ENCODE measurements around the gene AXDND1.
A peak's percentile ranks its signal among the peaks of the same experiment; 100 is the strongest.

Gene AXDND1

GRCh38 chr1:179549368-179549700 lies 183.6 kb downstream of the AXDND1 start:
- Mint-ChIP-seq H3K4me3 (no peak overlapping the region), H3K27ac (no peak overlapping the region), H3K9me3 (no peaks in the 10 kb centered on the region), H3K36me3 (no peaks in the 10 kb centered on the region), H3K4me1 (no peaks in the 10 kb centered on the region)
- ATAC-seq (no peak), DNase-seq (ENCODE audit: low spot score in 2 of 2) (no peak)

DNA sequence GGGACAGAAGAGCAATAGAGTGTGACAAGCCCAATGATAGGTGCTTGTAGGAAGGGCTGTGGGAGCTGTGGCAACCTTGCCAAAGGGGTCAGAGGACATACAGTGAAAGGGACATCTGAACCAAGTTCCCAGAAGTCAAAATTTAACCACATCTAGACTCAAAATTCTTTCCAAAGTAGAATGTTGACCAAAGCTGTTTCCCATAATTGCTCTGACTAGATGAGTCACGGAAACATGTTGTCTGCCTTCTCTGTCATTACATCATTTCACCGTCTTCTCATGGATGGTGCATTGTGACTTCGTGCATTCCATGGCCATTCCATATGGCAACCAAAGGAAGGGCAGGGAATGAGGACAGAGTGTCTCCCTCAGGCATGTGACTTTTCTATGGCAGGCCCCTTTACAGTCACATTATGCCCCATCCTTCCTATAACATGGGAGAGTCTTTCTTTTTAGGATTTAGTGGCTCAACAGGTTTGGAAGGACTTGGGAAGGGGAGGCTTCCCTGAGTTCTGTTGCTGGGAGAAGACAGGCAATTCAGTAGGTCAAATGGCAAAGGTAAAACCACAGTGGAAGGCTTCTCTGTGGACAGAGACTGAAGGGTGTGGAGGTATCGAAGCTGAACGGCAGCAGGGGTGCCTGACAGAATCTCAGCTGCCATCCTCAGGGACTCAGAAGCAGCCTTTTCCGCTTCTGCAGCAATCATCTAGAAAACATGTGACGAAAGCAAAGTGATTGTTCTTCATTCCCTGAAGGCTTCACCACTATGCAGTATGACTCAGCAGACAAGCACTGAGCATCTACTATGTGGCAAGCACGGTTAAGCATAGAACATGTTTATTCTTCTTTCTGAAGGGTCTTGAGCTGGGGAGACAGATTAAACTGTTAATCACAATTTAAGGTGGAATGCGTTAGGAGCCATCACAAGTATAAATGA lies 185.2 kb downstream of the AXDND1 start:
- no peak overlapping the region for H3K27ac Mint-ChIP-seq
- no peaks in the 10 kb centered on the region for H3K4me1 Mint-ChIP-seq
- no peaks in the 10 kb centered on the region for H3K9me3 Mint-ChIP-seq
- DNase-seq (ENCODE audit: low spot score in 2 of 2) (no peak), ATAC-seq (no peak)
- H3K4me3 Mint-ChIP-seq, result no peak overlapping the region
- H3K36me3 Mint-ChIP-seq, result no peaks in the 10 kb centered on the region

DNA sequence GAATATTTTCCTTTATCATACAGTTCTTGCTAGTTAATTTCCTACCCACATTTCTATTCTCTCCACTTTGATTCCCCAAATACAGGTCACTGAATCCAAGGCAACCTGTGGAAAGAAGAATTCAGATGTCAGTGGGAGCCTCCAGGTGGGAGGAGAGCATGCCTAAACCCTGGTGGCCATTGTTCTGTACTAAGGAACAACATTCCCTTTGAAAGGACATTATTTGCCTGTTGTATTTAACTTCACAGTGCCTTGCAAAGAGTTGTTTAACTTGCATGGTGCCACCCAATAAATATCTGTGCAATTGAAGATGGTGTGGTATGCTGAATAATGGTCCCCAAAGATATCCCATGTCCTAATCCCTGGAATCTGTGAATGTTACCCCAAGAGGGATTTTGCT lies 188.7 kb downstream of the AXDND1 start:
- H3K4me3 Mint-ChIP-seq, result no peak overlapping the region
- ATAC-seq (no peak), DNase-seq (ENCODE audit: low spot score in 2 of 2) (no peak)
- no peak overlapping the region for H3K27ac Mint-ChIP-seq
- no peaks in the 10 kb centered on the region for H3K4me1 Mint-ChIP-seq
- H3K9me3 Mint-ChIP-seq, result no peaks in the 10 kb centered on the region
- no peaks in the 10 kb centered on the region for H3K36me3 Mint-ChIP-seq

- H3K4me3 Mint-ChIP-seq, result no peak overlapping the region
- H3K4me1 Mint-ChIP-seq, result no peaks in the 10 kb centered on the region
- no peaks in the 10 kb centered on the region for H3K9me3 Mint-ChIP-seq
- no peak overlapping the region for H3K27ac Mint-ChIP-seq
- no peaks in the 10 kb centered on the region for H3K36me3 Mint-ChIP-seq
- ATAC-seq, result no peak
- DNase-seq (ENCODE audit: low spot score in 2 of 2), result no peak
Observed at GRCh38 chr1:179558078-179558477, 192.3 kb downstream of the AXDND1 start.

GRCh38 chr1:179575497-179576314 lies 209.9 kb downstream of the AXDND1 start, which contains the start of gene NPHS2:
Gene NPHS2 (minus strand): TSS chr1:179575948. CDS start chr1:179575864, 84 bp downstream.
- no peaks in the 10 kb centered on the region for H3K36me3 Mint-ChIP-seq
- ATAC-seq, result peak; percentile 16
- H3K9me3 Mint-ChIP-seq, result no peaks in the 10 kb centered on the region
- no peaks in the 10 kb centered on the region for H3K4me1 Mint-ChIP-seq
- no peak within 1 kb of the TSS for H3K27ac Mint-ChIP-seq
- no peak for DNase-seq (ENCODE audit: low spot score in 2 of 2)
- no peak within 1 kb of the TSS for H3K4me3 Mint-ChIP-seq

DNA sequence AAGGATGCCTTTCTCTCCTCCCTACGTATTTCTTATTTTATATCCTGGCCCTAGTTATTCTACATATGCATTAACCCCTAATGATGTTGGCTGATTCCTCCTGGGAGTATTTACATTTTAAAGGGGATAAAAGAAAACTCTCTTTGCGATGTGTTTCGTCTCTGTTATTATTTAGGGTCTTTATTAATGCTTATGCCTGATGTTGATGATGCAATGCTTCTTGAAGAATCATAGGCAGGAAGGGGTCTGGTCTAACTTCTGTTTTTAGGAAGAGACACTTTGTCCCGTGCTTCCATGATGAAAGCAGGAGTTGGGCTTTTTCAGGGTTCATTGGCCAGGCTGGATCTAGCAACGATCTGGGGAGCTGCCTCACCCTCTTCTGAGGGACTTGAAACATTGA lies 210.7 kb downstream of the AXDND1 start:
- Mint-ChIP-seq H3K4me1 (no peaks in the 10 kb centered on the region), H3K4me3 (no peak overlapping the region), H3K36me3 (no peaks in the 10 kb centered on the region), H3K9me3 (no peaks in the 10 kb centered on the region), H3K27ac (no peak overlapping the region)
- ATAC-seq (no peak), DNase-seq (ENCODE audit: low spot score in 2 of 2) (no peak)

DNA sequence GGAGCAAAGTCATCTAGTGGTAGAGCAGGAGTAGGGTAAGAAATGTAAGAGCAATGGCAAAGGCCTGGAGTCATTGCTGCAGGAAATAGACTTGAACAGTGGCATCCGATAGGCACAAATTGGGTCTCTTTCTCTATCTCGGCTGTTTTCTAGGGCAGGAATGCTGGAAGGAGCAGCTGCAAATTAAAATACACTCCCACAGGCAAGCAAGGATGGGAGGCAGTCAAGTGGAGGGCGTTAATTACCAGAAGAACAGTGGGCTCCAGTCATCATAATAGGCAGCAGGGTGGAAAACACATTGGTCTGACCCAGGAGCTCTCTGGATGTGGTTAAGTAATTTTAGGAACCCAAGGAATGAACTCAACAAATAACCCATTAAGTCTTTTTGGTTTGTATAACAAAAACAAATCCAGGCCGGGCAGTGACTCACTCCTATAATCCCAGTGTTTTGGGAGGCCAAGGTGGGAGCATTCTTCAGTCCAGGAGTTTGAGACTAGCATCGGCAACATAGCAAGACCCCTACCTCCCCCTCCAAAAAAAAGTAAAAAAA lies 218.1 kb downstream of the AXDND1 start:
- no peaks in the 10 kb centered on the region for H3K9me3 Mint-ChIP-seq
- H3K4me1 Mint-ChIP-seq, result no peaks in the 10 kb centered on the region
- DNase-seq (ENCODE audit: low spot score in 2 of 2), result no peak
- no peaks in the 10 kb centered on the region for H3K36me3 Mint-ChIP-seq
- ATAC-seq, result no peak
- no peak overlapping the region for H3K27ac Mint-ChIP-seq
- no peak overlapping the region for H3K4me3 Mint-ChIP-seq

DNA sequence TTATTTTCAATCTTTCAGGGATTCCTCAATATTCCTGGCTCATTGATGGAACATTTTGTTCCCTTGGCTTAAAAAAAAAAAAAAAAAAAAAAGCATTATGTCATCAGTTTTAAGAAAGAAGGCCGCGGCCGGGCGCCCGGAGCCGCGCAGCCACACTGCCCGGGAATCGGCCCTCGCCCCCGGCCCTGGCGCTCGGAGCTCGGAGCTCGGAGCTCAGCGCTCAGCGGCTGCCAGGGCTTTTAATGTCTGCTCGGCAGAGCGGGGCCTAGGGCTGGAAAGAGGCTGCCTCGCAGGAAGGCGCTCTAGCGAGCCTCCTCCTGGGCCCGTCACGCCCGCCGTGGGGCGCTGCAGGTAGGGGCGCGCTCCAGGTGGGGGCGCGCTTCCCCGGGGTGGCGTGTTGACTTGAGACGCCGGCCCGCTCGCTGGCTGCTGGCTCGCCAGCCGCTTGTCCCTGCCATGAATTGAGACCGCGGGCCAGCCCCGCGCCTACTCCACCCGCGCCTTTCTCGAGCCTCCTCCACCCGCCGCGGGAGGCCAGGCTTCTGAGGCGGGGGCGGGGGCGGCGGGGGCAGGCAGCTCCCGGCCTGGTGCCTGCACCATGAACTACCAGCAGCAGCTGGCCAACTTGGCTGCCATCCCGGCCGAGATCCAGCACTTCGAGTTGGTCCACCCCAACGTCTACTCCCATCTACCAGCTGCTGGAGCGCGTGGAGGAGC lies 220.5 kb downstream of the AXDND1 start:
- no peak for DNase-seq (ENCODE audit: low spot score in 2 of 2)
- no peaks in the 10 kb centered on the region for H3K9me3 Mint-ChIP-seq
- no peak overlapping the region for H3K4me3 Mint-ChIP-seq
- H3K27ac Mint-ChIP-seq, result no peak overlapping the region
- H3K4me1 Mint-ChIP-seq, result no peaks in the 10 kb centered on the region
- ATAC-seq, result no peak
- no peaks in the 10 kb centered on the region for H3K36me3 Mint-ChIP-seq

GRCh38 chr1:179587336-179587735 lies 221.6 kb downstream of the AXDND1 start:
- ATAC-seq (no peak), DNase-seq (ENCODE audit: low spot score in 2 of 2) (no peak)
- H3K4me3 Mint-ChIP-seq, result no peak overlapping the region
- H3K9me3 Mint-ChIP-seq, result no peaks in the 10 kb centered on the region
- H3K4me1 Mint-ChIP-seq, result no peaks in the 10 kb centered on the region
- H3K36me3 Mint-ChIP-seq, result no peaks in the 10 kb centered on the region
- no peak overlapping the region for H3K27ac Mint-ChIP-seq

DNA sequence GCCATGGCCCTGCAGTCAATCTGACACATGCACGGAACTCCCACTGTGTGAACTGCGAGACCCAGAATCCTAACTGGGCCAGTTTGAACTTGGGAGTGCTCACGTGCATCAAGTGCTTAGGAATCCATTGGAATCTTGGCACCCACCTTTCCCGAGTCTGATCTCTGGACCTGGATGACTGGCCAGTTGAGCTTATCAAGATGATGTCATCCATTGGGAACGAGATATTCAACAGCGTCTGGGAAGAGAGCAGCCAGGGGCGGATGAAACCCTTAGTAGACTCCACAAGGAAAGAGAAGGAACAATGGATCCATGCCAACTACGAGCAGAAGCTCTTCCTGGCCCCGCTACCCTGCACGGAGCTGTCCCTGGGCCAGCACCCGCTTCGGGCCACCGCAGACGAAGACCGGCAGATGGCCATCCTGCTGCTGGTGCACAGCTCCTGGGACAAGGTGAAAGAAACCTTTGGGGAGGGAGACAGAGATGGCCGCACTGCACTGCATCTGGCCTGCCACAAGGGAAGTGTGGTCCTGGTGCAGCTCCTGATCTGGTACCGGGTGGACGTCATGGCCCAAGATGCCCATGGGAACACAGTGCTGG lies 222.8 kb downstream of the AXDND1 start:
- DNase-seq (ENCODE audit: low spot score in 2 of 2) (no peak), ATAC-seq (no peak)
- Mint-ChIP-seq H3K9me3 (no peaks in the 10 kb centered on the region), H3K4me3 (no peak overlapping the region), H3K4me1 (no peaks in the 10 kb centered on the region), H3K27ac (no peak overlapping the region), H3K36me3 (no peaks in the 10 kb centered on the region)

DNA sequence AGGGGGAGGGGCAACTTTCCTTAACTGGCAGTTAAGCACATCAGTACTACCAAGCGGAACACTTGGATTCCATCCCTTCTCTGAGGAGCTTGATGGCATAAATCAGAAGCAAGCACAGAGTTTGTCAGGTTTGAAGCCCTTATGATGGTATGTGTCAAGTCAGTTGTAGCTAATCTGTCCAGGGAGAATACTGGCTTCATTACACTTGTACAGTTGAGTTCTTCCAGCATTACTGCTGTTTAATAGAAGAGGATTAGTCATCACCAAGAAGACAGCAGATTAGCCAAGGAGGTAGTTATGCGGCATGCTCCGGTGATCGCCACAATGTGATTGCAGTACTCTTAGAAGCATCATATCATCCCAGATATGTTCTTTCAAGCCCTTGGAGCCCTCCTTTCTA lies 223.7 kb downstream of the AXDND1 start:
- DNase-seq (ENCODE audit: low spot score in 2 of 2) (no peak), ATAC-seq (no peak)
- Mint-ChIP-seq H3K27ac (no peak overlapping the region), H3K4me3 (no peak overlapping the region), H3K4me1 (no peaks in the 10 kb centered on the region), H3K9me3 (no peaks in the 10 kb centered on the region), H3K36me3 (no peaks in the 10 kb centered on the region)

DNA sequence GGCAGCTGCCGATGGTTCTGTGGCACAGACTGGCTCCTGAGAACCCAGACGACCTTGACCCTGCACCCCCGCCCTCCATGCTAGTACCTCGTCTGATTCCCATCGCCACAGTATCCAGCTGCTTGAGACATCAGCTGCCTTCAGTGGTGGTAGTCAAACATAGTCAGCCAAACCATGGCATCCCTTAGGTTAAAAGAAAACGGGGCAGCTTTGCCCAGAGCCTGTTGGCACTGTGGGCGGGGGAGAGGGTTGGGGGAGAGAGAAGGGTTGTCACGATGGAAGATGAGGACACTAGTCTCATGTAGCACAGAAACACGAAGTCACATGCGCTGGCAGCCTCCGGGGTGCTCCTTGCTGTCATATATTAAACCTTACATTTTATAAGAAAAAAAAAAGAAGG lies 224.9 kb downstream of the AXDND1 start:
- no peaks in the 10 kb centered on the region for H3K4me1 Mint-ChIP-seq
- H3K36me3 Mint-ChIP-seq, result no peaks in the 10 kb centered on the region
- H3K27ac Mint-ChIP-seq, result no peak overlapping the region
- no peaks in the 10 kb centered on the region for H3K9me3 Mint-ChIP-seq
- DNase-seq (ENCODE audit: low spot score in 2 of 2) (no peak), ATAC-seq (no peak)
- H3K4me3 Mint-ChIP-seq, result no peak overlapping the region

- H3K4me3 Mint-ChIP-seq, result no peak overlapping the region
Observed at GRCh38 chr1:179591253-179591591, 225.5 kb downstream of the AXDND1 start.

DNA sequence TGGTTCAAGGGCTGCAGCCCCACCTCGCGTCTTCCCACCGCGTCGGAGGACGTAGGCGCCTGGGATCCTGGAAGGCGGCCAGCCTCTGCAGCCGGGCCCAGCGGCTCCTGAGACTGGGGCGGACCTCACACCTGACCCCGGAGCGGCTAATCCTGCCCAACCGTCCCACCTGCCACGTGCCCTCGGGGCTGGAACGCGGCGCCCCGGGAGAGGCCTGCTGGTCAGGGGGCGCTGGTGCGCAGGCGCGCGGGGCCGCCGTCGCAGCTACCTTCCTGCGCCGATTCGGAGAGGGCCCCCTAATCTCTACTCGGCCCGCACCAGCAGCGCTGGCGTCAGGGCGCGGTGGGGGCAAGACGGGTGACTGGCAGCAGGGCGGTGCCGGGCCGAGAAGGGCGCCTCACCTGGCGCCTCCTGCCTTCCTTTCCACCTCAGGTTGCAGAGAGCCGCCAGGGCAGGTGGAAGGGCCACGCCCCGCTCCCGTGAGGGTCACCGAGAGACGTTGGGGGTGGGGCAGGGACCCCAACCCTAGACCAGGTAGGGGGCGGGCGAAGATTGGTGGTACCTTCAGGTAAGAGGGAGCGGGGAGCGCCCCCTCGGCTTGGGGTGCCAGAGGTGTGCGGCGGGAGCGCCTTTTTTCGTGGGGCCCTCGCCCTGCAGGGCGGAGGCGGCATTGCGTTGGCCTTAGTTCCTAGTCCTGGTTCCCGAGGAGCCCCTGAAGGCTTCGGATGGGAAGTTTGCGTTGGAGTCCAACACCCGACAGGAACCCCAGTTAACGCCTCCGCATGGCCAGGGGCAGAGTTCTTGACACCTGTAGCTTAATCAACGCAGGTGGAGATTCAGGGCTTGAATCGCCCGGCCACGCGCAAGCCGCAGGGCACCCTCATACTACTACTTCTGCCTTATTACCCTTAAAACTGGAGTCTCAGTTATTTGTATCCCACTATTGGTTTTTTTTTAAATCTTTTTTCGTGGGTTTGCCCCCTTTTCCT lies 226.1 kb downstream of the AXDND1 start, which contains the start of gene TDRD5:
TSS of gene TDRD5 (plus strand) at position 241 of the 989 bp plus-strand sequence. CDS start 784 bp downstream, outside the sequence.
- Mint-ChIP-seq H3K27ac (no peak within 1 kb of the TSS), H3K4me3 (no peak within 1 kb of the TSS), H3K9me3 (no peaks in the 10 kb centered on the region), H3K36me3 (no peaks in the 10 kb centered on the region), H3K4me1 (no peaks in the 10 kb centered on the region)
- no peak for DNase-seq (ENCODE audit: low spot score in 2 of 2)
- ATAC-seq, result no peak

More at GRCh38 chr1:179591253-179591591, 225.5 kb downstream of the AXDND1 start:
- no peak overlapping the region for H3K27ac Mint-ChIP-seq
- H3K9me3 Mint-ChIP-seq, result no peaks in the 10 kb centered on the region
- no peaks in the 10 kb centered on the region for H3K36me3 Mint-ChIP-seq
- no peaks in the 10 kb centered on the region for H3K4me1 Mint-ChIP-seq
- ATAC-seq (no peak), DNase-seq (ENCODE audit: low spot score in 2 of 2) (no peak)

Measured in stimulated activated effector memory CD8-positive, alpha-beta T cell treated with anti-CD3 and anti-CD28 coated beads, Interleukin-12 subunit alpha, Interleukin-12 subunit beta, amount 100 ng/mL, for 72 hours (primary cell).